Measurements from ENCODE around the gene C16orf96. TPM values are rescaled to one million over a fixed set of nuclear protein-coding genes. Genes with fewer than 3 reads are reported as not detected.

Gene C16orf96
- total RNA-seq, 1 experiment from 2014 or later, result 1.4 TPM

DNA sequence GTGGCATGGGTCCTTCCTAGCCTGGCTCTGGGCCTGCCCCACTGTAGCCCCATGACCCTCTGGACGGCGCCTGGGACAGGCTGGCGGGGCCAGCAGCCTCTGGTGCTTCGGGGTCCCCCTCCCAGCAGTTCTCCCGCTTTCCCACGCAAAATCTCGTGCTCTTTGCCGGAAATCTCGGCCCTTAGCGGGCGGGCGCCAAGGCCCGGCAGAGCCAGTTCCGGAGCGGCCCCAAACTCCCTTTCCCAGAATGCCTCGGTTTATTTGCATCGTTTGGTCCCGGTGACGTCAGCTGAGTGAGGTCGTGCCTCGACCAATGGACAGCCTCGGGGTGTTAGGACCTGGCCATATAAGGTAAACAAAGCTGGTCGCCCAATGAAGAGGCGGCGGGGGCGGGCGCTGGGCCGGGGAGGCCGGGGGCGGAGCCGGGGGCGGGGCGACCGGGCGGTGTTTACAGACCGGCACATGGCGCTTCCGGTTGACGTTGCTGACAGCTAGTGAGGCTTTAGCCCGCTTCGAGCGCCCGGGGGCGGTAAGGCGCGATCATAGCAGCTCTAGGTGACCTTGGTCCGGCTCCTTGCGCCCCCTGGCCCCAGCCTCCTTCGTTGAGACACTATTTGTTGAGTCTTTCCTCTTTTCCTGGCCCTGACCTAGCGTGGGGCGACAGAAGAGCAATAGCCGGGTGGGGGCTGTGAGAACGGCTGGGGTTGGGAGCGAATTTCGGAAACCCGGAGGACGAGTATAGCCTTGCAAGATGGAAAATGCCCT, 60.1 kb downstream of the C16orf96 start:
- Histone ChIP-seq H3K79me2 (ENCODE audit: insufficient read depth, low read length) (peaks cover 16% of the 10 kb centered on the region; the same call in 1 of the 2 replicates), H2BK20ac (ENCODE audit: low read depth, low read length, poor library complexity, severe bottlenecking) (peak overlapping the region; percentile 32), H2BK12ac (ENCODE audit: insufficient read length, low read depth, low read length) (no peak overlapping the region), H3K79me1 (ENCODE audit: insufficient read depth, low read depth, low read length, poor library complexity, severe bottlenecking) (peaks cover 6% of the 10 kb centered on the region), H4K20me1 (ENCODE audit: control insufficient read depth, insufficient read depth, insufficient read length) (no peaks in the 10 kb centered on the region), H3K27me3 (ENCODE audit: insufficient read depth, low read length) (no peaks in the 10 kb centered on the region), H3K23me2 (ENCODE audit: insufficient read length, low read depth, low read length, poor library complexity, severe bottlenecking) (peaks cover 12% of the 10 kb centered on the region), H2AFZ (ENCODE audit: low read length) (no peak overlapping the region), H3K27ac (ENCODE audit: insufficient read length, low read depth, low read length) (peak overlapping the region; percentile 97), H2BK15ac (ENCODE audit: low read depth, low read length) (no peak overlapping the region), H3K4ac (ENCODE audit: low read depth, low read length) (peak overlapping the region; percentile 27), H3K9me3 (ENCODE audit: control insufficient read depth, low read depth, low read length) (no peaks in the 10 kb centered on the region), H3K23ac (ENCODE audit: insufficient read length, low read depth, low read length) (no peak overlapping the region), H4K91ac (ENCODE audit: insufficient read length, low read depth, low read length) (no peak overlapping the region), H3K9ac (ENCODE audit: extremely low read depth, insufficient read length, low read length) (peak overlapping the region; percentile 81), H2AK5ac (ENCODE audit: insufficient read length, low read length) (no peak overlapping the region), H2BK5ac (ENCODE audit: insufficient read length, low read length) (peak overlapping the region; percentile 93), H3K18ac (ENCODE audit: insufficient read length, low read depth, low read length) (peak overlapping the region; percentile 98), H2BK120ac (ENCODE audit: low read depth, low read length, poor library complexity, severe bottlenecking) (peak overlapping the region; percentile 87), H3T11ph (ENCODE audit: low read length) (peak overlapping the region; percentile 4), H3K4me1 (ENCODE audit: insufficient read depth, low read length) (no peaks in the 10 kb centered on the region), H3K56ac (ENCODE audit: insufficient read length, low read depth, low read length) (no peak overlapping the region), H3K14ac (ENCODE audit: insufficient read depth, low read length) (peak overlapping the region; percentile 95), H4K5ac (ENCODE audit: insufficient read length, low read depth, low read length) (peak overlapping the region; percentile 15), H4K8ac (replicated peaks; ENCODE audit: insufficient read length, low read depth, low read length) (no peak overlapping the region), H3K4me2 (ENCODE audit: insufficient read depth, insufficient read length, low read length) (peak overlapping the region; percentile 58)
- Mint-ChIP-seq H3K9me3 (no peaks in the 10 kb centered on the region), H3K27me3 (ENCODE audit: low read depth) (peaks cover 1% of the 10 kb centered on the region; the same call in 1 of the 2 replicates), H3K27ac (peak overlapping the region; percentile 100), H3K4me3 (peak overlapping the region; percentile 86 to 93), H3K36me3 (ENCODE audit: insufficient read depth in 1 of 3, low read depth in 3 of 3) (peaks cover 0 to 2% (median 0%) of the 10 kb centered on the region in 3 experiments; a peak in 2 of 7 replicates), H3K4me1 (peaks cover 31 to 41% of the 10 kb centered on the region in 2 experiments)
- TF ChIP-seq, protein P1, sequence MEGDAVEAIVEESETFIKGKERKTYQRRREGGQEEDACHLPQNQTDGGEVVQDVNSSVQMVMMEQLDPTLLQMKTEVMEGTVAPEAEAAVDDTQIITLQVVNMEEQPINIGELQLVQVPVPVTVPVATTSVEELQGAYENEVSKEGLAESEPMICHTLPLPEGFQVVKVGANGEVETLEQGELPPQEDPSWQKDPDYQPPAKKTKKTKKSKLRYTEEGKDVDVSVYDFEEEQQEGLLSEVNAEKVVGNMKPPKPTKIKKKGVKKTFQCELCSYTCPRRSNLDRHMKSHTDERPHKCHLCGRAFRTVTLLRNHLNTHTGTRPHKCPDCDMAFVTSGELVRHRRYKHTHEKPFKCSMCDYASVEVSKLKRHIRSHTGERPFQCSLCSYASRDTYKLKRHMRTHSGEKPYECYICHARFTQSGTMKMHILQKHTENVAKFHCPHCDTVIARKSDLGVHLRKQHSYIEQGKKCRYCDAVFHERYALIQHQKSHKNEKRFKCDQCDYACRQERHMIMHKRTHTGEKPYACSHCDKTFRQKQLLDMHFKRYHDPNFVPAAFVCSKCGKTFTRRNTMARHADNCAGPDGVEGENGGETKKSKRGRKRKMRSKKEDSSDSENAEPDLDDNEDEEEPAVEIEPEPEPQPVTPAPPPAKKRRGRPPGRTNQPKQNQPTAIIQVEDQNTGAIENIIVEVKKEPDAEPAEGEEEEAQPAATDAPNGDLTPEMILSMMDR (conservative IDR thresholded peaks at IDR 0.05), result peak; percentile 67
- no CpG with 5 or more reads among the region's 57 CpGs for WGBS (ENCODE audit: extremely low coverage, insufficient read length, low lambda C conversion rate)
- peak; percentile 100 for DNase-seq
